Activated effector memory CD4-positive, alpha-beta T cell treated with Interleukin-2 at 50 U/mL for 16 hours (primary cell): ENCODE results near the gene KCNMA1.

Experiments used
- DNase-seq: peaks from one replicate; pipeline ENCODE4 v3.0.0-alpha.2; 2020

KCNMA1 gene

GRCh38 chr10:76840802-76841201, 796.8 kb downstream of the KCNMA1 start:
- no peak for DNase-seq

DNA sequence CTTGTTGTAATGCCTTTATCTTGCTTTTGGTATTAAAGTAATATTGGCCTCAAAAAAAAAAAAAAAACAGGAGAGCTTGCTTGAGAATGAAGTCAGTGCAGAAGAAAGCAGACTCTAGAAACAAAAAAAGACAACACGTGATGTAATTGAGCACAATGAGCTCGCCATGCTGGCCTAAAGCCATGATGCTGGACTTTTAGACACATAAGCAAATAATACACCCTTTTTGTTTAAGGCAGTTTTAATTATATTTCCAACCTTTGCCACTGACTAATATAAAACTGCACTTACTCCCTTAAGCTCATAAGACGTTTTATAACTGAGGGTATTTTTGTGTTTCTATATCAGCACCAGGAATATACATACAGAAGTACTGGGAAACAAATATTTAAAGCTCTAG, 798.3 kb downstream of the KCNMA1 start:
- no peak for DNase-seq

- no peak for DNase-seq
Measured at GRCh38 chr10:76830218-76830617, 807.4 kb downstream of the KCNMA1 start.

DNA sequence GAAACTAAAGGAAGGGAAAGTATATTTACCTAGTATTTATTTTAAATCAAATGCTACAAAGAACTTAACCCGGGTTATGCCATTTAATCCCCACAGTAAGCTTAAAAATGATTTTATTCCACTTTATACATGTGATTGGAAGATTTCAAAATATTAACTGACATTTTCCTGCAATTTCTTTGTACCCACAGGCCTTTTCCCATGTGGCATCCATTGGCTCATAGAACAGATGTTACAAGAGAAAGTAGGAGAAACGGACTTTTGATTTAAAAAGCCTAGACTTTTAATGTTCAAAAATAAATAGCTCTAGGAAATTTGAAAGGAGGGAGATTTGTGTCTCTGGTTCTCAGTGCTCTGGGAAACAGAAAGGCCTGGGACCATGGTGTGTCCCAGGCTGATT, 807.9 kb downstream of the KCNMA1 start:
- DNase-seq, result no peak
